Hematopoietic multipotent progenitor cell treated with erythropoietin and hydrocortisone succinate and interleukin-3 and kit ligand, for 17 days (in vitro differentiated cells): Measurements from ENCODE around the gene DLGAP1.

Experiments used
- DNase-seq: peaks from one replicate; pipeline ENCODE4 v3.0.0-alpha.2; 2015; ENCODE audit warnings: low spot score

Gene DLGAP1

GRCh38 chr18:3530807-3531206 is 924.3 kb downstream of the DLGAP1 start:
- no peak for DNase-seq

- DNase-seq, result no peak
Measured at GRCh38 chr18:3529601-3530000, 925.5 kb downstream of the DLGAP1 start.

- DNase-seq, result no peak
Measured at GRCh38 chr18:3529077-3529476, 926.0 kb downstream of the DLGAP1 start.

GRCh38 chr18:3528231-3528630 is 926.9 kb downstream of the DLGAP1 start:
- DNase-seq, result no peak

- DNase-seq, result peak; percentile 15
Measured at GRCh38 chr18:3526421-3527354, 928.4 kb downstream of the DLGAP1 start.

- peak; percentile 14 for DNase-seq
Measured at GRCh38 chr18:3525870-3526420, 929.2 kb downstream of the DLGAP1 start.

- no peak for DNase-seq
Measured at GRCh38 chr18:3524706-3525105, 930.4 kb downstream of the DLGAP1 start.

GRCh38 chr18:3520230-3521085 is 934.6 kb downstream of the DLGAP1 start:
- DNase-seq, result no peak

GRCh38 chr18:3514312-3515216 is 940.5 kb downstream of the DLGAP1 start:
- no peak for DNase-seq

- DNase-seq, result no peak
Measured at GRCh38 chr18:3513481-3513880, 941.6 kb downstream of the DLGAP1 start.

GRCh38 chr18:3511980-3512379 is 943.1 kb downstream of the DLGAP1 start:
- peak; percentile 22 for DNase-seq

- no peak for DNase-seq
Measured at GRCh38 chr18:3510896-3511295, 944.2 kb downstream of the DLGAP1 start.

GRCh38 chr18:3510024-3510423 is 945.1 kb downstream of the DLGAP1 start:
- no peak for DNase-seq

- DNase-seq, result no peak
Measured at GRCh38 chr18:3508576-3509549, 946.2 kb downstream of the DLGAP1 start.

- no peak for DNase-seq
Measured at GRCh38 chr18:3504637-3505036, 950.5 kb downstream of the DLGAP1 start.

- DNase-seq, result no peak
Measured at GRCh38 chr18:3502650-3503049, 952.5 kb downstream of the DLGAP1 start.

- DNase-seq, result no peak
Measured at GRCh38 chr18:3500016-3500415, 955.1 kb downstream of the DLGAP1 start.

- no peak for DNase-seq
Measured at GRCh38 chr18:3499501-3499900, 955.6 kb downstream of the DLGAP1 start.

GRCh38 chr18:3498698-3499471 is 956.2 kb downstream of the DLGAP1 start:
- no peak for DNase-seq
